Measurements from ENCODE around the gene STIMATE. TPM values are rescaled to one million over a fixed set of nuclear protein-coding genes. Genes with fewer than 3 reads are reported as not detected.
A peak's percentile ranks its signal among the peaks of the same experiment; 100 is the strongest.

Gene STIMATE
- total and polyA plus RNA-seq, 5 experiments from 2014 or later: 5.1 to 26.5 (median 6.3) TPM

DNA sequence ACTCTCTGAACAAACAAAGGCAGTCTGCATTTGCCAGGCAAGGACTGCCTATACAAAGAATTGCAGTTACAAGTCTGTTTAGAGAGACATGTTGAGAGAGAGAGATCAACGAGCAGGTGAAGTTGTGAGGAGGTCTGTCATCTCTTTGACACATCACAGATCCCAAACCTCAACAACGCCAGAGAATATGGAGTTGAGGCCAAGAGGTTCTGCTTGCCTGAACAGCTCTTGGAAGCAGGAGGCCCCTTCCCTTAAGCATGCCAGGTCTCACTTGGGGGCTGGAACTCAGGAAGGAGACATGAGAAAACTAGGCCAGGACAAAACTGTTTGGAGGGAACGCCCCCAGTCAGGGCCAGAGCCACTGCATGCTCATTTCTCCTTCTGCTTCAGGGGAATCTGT lies 40.2 kb downstream of the STIMATE start:
- DNase-seq: no peak
- H3K27ac Mint-ChIP-seq: no peak overlapping the region
- H3K27me3 Mint-ChIP-seq: no peaks in the 10 kb centered on the region
- H3K4me1 Mint-ChIP-seq: peaks cover 0 to 17% (median 10%) of the 10 kb centered on the region in 4 donors
- POLR2A ChIA-PET: no interaction called here
- no peaks in the 10 kb centered on the region for H3K9me3 Mint-ChIP-seq
- peaks cover 0 to 24% (median 2%) of the 10 kb centered on the region in 3 donors for H3K36me3 Mint-ChIP-seq
- no peak for ATAC-seq
- H3K4me3 Mint-ChIP-seq: no peak overlapping the region

DNA sequence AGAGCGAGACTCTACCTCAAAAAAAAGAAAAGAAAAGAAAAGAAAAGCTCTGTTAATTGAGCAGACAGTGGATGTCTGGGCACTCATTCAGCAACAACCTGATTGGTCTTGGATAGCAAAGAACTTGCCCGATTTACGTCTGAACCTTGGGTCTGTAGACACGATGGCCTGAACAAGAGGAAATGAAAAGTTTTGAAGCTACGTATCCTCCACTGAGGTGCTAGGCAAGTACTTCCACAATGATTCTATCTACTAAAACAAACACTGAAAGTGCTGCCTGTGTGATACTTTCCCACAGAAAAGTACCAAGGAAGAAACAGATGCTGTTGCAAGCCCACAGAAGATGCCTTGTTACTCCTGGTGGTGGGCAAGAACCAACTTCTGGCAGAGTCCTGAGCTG lies 40.7 kb downstream of the STIMATE start:
- H3K4me1 Mint-ChIP-seq: peaks cover 0 to 13% (median 8%) of the 10 kb centered on the region in 4 donors
- no peaks in the 10 kb centered on the region for H3K9me3 Mint-ChIP-seq
- no peak overlapping the region for H3K27ac Mint-ChIP-seq
- peaks cover 0 to 28% (median 5%) of the 10 kb centered on the region in 3 donors for H3K36me3 Mint-ChIP-seq
- no peaks in the 10 kb centered on the region for H3K27me3 Mint-ChIP-seq
- no peak overlapping the region for H3K4me3 Mint-ChIP-seq
- POLR2A ChIA-PET: no interaction called here
- ATAC-seq (no peak), DNase-seq (no peak)

DNA sequence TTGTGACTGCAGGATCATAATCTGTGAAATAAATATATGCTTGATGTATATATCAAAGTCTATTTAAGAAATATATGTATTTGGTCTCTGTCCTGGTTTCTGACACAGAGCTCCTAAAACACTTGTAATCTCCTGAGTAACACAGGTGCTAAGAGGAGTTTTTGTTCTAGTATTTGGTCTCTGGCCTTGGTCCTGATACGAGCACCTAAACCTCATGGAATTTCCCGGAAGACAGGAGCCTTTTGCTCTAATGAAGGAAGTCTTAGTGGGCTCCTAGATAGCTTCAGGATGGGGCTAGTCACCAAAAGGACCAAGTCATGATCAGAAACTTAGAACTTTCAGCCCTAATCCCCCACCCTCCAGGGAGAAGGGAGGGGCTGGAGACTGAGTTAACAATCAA lies 43.3 kb downstream of the STIMATE start:
- H3K4me3 Mint-ChIP-seq: no peak overlapping the region
- no peaks in the 10 kb centered on the region for H3K9me3 Mint-ChIP-seq
- no peak overlapping the region for H3K27ac Mint-ChIP-seq
- no peak for DNase-seq
- no peaks in the 10 kb centered on the region for H3K27me3 Mint-ChIP-seq
- peaks cover 0 to 5% (median under 1%) of the 10 kb centered on the region in 4 donors for H3K4me1 Mint-ChIP-seq
- ATAC-seq: no peak
- peaks cover 0 to 41% (median 5%) of the 10 kb centered on the region in 3 donors for H3K36me3 Mint-ChIP-seq
- POLR2A ChIA-PET: interaction anchor here (0.6 kb wide), 1 partner anchor 229 kb away, joined by 10 read pairs; no protein-coding TSS in a partner anchor

DNA sequence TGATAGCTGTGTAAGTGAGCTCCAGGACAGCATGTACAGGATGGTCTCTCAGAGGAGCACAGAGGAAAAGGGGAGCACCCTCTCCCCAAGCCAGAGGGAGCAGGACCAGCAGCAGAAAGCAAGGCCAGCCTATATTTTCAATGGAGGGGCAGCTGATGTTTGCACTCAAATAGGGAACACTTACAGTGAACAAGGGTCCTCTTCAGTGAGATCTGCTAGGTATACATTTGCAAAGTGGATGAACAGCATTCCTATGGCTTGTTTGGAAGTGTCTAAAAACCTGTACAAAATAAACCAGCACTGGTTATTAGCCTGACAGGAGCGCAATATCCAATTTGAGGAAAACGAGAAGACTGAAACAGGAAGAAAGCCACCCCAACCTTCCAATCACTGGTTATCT lies 44.9 kb downstream of the STIMATE start:
- no peaks in the 10 kb centered on the region for H3K9me3 Mint-ChIP-seq
- no peak for ATAC-seq
- H3K4me1 Mint-ChIP-seq: peaks cover 0 to 3% (median under 1%) of the 10 kb centered on the region in 4 donors
- peaks cover 0 to 52% (median 5%) of the 10 kb centered on the region in 3 donors for H3K36me3 Mint-ChIP-seq
- no peak overlapping the region for H3K27ac Mint-ChIP-seq
- POLR2A ChIA-PET: no interaction called here
- no peaks in the 10 kb centered on the region for H3K27me3 Mint-ChIP-seq
- no peak for DNase-seq
- H3K4me3 Mint-ChIP-seq: no peak overlapping the region

DNA sequence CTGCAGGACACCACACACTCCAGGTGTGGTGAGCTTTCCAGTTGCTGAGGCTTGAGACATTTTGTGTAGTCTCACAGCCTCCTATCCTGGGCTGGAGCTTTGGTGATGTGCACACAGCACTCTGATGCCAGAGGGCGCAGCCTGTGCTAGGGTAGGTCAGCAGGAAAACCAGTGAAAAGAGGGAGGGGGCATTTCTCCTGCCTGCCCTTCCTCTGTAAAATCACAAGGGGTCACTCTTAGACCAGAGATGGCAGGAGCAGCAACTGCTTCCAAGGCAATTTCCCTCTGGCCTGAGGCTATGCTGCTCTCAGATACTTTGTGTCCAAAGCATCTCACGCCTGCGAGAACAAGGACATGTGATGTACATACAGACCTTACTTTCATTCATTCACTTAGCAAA lies 46.0 kb downstream of the STIMATE start:
- Mint-ChIP-seq H3K4me3 (no peak overlapping the region), H3K9me3 (no peaks in the 10 kb centered on the region), H3K27me3 (no peaks in the 10 kb centered on the region), H3K36me3 (peaks cover 0 to 51% (median 5%) of the 10 kb centered on the region in 3 donors), H3K4me1 (peaks cover 0 to 3% (median under 1%) of the 10 kb centered on the region in 4 donors), H3K27ac (peak overlapping the region in 1 of 10 donors; percentile 40)
- POLR2A ChIA-PET: interaction anchor here (0.5 kb wide), 1 partner anchor 135 kb away, joined by 4 read pairs; no protein-coding TSS in a partner anchor
- peak in 5 of 10 donors; percentile 4 to 28 (median 23) for DNase-seq
- peak; percentile 49 to 53 for ATAC-seq

DNA sequence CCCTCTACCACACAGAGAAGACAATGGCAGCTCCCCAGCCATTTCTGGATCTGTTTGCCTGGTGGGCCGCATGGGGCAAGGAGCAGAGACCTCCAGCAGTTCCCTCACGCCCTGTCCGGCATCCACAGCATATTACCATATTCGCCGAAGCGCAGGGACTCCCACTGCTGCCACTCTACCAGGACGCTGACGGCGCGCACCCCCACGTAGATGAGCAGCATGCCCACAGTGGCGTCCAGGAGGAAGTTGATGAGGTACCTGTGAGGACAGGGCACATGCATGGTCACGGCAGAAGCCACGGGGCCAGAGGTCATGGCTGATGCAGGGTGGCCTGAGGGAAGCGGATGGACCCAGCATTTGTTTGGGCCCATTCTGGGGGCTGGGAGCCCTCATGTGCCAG lies 47.7 kb downstream of the STIMATE start:
- Mint-ChIP-seq H3K36me3 (peaks cover 0 to 47% (median 5%) of the 10 kb centered on the region in 3 donors), H3K27me3 (no peaks in the 10 kb centered on the region), H3K9me3 (no peaks in the 10 kb centered on the region), H3K4me1 (peaks cover 0 to 4% (median 0%) of the 10 kb centered on the region in 4 donors), H3K27ac (peak overlapping the region in 1 of 10 donors; percentile 41), H3K4me3 (no peak overlapping the region)
- POLR2A ChIA-PET: no interaction called here
- no peak for ATAC-seq
- DNase-seq: no peak

DNA sequence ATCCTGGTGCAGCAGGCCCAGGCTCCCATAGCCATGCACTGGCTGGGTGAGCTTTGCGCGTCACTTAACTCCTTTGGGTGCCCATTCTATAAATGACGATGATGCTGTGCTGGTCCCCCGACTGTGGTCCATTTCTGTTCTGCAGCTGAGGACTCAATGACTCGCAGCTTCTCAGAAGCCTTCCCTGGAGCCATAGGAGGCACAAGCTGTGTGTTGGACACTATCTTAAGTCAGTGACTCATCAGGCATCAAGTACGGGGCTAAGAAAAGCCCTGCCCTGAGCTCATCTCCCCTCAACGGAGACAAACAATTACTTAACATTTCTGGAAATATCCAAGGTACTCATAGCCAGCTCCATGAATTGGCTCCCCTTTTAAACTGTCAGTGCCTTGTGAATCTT lies 48.7 kb downstream of the STIMATE start:
- Mint-ChIP-seq H3K27ac (no peak overlapping the region), H3K4me3 (no peak overlapping the region), H3K9me3 (no peaks in the 10 kb centered on the region), H3K4me1 (peaks cover 0 to 5% (median 0%) of the 10 kb centered on the region in 4 donors), H3K36me3 (peaks cover 0 to 52% (median 7%) of the 10 kb centered on the region in 3 donors), H3K27me3 (no peaks in the 10 kb centered on the region)
- ATAC-seq (no peak), DNase-seq (no peak)
- POLR2A ChIA-PET: no interaction called here

DNA sequence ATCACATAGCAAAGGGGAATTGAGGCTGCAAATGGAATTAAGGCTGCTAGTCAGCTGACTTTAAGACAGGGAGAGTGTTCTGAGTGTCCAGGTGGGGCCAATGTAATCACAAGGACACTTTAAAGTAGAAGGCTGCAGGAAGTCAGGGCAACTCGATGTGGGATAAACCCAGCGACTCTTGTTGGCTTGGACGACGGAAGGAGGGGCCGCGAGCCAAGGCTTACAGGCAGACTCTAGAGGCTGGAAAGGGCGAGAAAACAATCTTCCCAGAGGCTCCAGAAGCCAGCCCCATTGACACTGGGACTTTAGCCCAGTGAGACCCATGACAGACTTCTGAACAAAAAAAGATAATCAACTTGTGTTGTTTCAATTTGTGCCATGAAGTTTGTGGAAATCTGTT lies 49.6 kb downstream of the STIMATE start:
- H3K27me3 Mint-ChIP-seq: no peaks in the 10 kb centered on the region
- POLR2A ChIA-PET: no interaction called here
- peak overlapping the region in 1 of 10 donors; percentile 60 for H3K27ac Mint-ChIP-seq
- H3K9me3 Mint-ChIP-seq: no peaks in the 10 kb centered on the region
- peaks cover 0 to 47% (median 7%) of the 10 kb centered on the region in 3 donors for H3K36me3 Mint-ChIP-seq
- DNase-seq (no peak), ATAC-seq (no peak)
- H3K4me3 Mint-ChIP-seq: no peak overlapping the region
- H3K4me1 Mint-ChIP-seq: peaks cover 0 to 5% (median 0%) of the 10 kb centered on the region in 4 donors

DNA sequence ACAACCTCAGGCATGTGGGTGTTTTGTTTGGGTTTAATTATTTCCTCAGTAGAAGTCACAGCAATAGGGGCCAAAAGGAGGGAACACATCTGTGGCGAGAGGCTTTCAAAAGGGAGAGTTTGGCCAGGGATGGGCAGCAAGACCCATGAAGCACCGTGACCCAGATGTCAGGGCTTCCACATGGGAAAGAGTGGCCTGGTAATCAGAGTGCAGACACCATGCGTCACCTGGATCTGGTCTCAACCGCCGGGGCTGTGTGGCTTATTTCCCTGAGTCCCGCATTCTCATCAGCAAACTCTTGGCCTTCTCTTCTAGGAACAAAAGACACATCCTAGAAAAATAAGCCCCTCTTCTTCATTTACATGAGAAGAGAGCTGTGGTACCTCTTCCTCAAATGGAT lies 50.1 kb downstream of the STIMATE start:
- H3K27ac Mint-ChIP-seq: no peak overlapping the region
- ATAC-seq (no peak), DNase-seq (no peak)
- POLR2A ChIA-PET: no interaction called here
- H3K9me3 Mint-ChIP-seq: no peaks in the 10 kb centered on the region
- H3K4me3 Mint-ChIP-seq: no peak overlapping the region
- no peaks in the 10 kb centered on the region for H3K27me3 Mint-ChIP-seq
- peaks cover 0 to 47% (median 10%) of the 10 kb centered on the region in 3 donors for H3K36me3 Mint-ChIP-seq
- peaks cover 0 to 5% (median 0%) of the 10 kb centered on the region in 4 donors for H3K4me1 Mint-ChIP-seq

DNA sequence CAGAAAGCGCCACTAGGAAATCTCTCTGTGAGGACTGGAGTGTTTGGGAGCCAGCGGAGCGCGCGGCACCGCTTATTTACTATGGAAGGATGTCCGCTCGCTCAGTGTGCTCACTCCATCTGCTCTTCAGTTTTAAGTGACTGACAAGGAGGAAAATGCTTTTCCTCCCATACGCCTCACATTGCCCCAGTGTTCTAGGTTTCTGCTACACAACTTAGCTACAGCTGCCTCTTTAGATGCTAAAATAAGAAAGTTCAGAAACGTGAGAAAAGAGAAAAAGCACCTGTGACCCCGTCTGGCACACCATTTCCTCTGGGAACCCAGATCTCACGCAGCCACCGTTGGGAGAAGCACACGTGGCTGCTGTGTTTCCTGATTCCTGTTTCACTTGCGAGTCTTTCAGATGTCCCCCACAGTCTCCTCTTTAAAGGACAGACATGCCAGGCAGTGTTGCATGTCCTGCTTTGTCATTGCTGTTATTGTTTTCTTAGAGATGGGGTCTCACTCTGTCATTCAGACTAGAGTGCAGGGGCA lies 50.8 kb downstream of the STIMATE start:
- H3K27me3 Mint-ChIP-seq: no peaks in the 10 kb centered on the region
- H3K27ac Mint-ChIP-seq: peak overlapping the region in 1 of 10 donors; percentile 48
- DNase-seq (no peak), ATAC-seq (no peak)
- POLR2A ChIA-PET: no interaction called here
- peaks cover 0 to 47% (median 8%) of the 10 kb centered on the region in 3 donors for H3K36me3 Mint-ChIP-seq
- H3K4me3 Mint-ChIP-seq: no peak overlapping the region
- H3K9me3 Mint-ChIP-seq: no peaks in the 10 kb centered on the region
- H3K4me1 Mint-ChIP-seq: peaks cover 0 to 4% (median 0%) of the 10 kb centered on the region in 4 donors

DNA sequence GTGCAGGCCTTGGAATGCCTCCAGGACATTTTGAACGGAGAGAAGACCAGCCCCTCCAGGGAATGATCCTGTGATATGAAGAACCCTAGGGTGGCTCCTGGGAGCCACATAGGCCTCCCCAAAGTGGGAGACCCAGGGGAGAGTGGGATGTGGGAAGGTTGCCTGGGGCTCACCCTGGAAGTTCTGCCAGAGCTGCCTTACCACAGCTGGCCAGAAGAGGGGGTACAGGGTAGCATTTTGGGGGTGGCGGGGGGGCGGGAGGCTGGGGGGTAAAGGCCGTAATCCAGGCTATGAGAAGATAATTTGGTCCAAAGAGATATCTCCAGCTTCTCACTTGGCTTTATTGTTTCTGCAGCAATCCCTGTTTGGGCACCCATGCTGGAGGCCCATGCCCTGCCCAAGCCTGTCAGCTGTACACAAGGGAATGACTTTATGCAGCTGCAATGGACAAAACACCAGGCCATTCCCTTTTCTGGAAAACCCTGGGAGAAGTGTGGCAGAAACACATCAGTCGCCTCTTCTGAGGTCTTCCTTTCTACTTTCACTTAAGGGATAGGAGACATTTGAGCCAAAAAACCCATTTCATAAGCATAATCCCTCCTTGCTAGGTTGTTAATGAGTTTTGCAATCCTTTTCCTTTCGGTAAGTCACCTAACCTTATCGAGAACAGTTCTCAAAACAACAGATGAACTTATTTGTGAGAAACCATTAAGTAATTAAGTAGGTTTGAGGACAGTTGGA lies 51.5 kb downstream of the STIMATE start:
- H3K36me3 Mint-ChIP-seq: peaks cover 0 to 50% (median 10%) of the 10 kb centered on the region in 3 donors

DNA sequence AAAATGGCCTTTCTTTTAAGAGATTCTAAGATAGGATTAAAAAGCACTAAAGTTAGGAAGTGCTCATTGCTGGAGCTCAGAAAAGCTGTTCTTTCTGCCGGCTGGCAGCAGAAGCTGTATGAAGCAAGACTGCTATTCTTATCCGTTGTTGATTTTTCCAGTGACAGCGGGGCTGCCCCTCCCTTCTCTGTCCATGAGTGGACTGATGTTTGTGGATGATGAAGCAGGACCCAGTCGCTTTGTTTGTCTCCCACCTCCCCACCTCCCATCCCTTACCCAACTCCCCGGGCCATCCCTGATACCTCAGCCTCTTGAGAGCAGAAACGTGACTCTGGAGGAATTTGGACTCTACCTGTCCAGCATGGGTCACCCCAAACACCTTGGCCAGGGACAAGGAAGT lies 52.2 kb downstream of the STIMATE start:
- H3K27me3 Mint-ChIP-seq: no peaks in the 10 kb centered on the region
- POLR2A ChIA-PET: no interaction called here
- no peaks in the 10 kb centered on the region for H3K9me3 Mint-ChIP-seq
- DNase-seq: no peak
- H3K4me1 Mint-ChIP-seq: peaks cover under 1 to 4% (median under 1%) of the 10 kb centered on the region in 4 donors
- ATAC-seq: no peak
- H3K36me3 Mint-ChIP-seq: peaks cover 0 to 53% (median 13%) of the 10 kb centered on the region in 3 donors
- H3K4me3 Mint-ChIP-seq: no peak overlapping the region
- H3K27ac Mint-ChIP-seq: peak overlapping the region in 1 of 10 donors; percentile 93

More for the DNA sequence above, 51.5 kb downstream of the STIMATE start:
- DNase-seq: peak in 3 of 10 donors; percentile 10 to 32 (median 26)
- POLR2A ChIA-PET: no interaction called here
- Mint-ChIP-seq H3K4me3 (no peak overlapping the region), H3K4me1 (peaks cover 0 to 4% (median 0%) of the 10 kb centered on the region in 4 donors), H3K27me3 (no peaks in the 10 kb centered on the region), H3K9me3 (no peaks in the 10 kb centered on the region), H3K27ac (no peak overlapping the region)
- peak in 1 of 2 donors; percentile 47 for ATAC-seq

DNA sequence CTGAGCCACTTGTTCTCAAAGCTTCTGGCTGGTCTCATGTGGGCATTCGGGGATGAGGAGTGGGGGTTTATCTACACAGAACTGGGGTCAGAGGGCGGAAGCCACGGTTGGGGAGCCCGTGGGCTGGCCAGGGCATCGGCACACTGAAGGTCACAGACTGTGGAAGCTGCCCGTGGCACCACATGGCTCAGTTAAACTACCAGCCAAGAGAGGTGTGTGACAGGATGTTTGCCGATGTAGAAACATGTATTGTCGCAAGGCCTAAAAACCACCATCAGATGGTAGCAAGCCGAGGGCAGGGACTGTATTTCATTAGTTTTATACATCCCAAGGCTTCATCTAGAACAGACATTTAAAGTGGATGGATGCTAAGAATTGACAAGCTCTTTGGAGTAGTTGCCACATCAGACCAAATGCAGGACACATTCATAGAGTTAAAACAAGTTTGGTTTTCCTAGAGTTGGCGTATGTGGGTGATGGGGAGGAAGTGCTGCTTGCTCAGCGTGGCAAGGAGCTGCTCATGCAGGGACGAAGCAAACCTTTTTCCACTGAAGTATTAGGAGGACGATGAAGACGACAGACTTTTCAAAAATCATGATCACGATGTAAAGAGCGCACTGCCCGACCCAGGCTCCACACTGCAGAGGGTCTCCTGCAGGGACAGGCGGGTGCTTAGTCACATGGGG lies 52.9 kb downstream of the STIMATE start:
- H3K4me3 Mint-ChIP-seq: no peak overlapping the region

More for the DNA sequence above, 52.9 kb downstream of the STIMATE start:
- Mint-ChIP-seq H3K4me1 (peaks cover 6 to 8% (median 7%) of the 10 kb centered on the region in 4 donors), H3K27me3 (no peaks in the 10 kb centered on the region), H3K36me3 (peaks cover 0 to 49% (median 14%) of the 10 kb centered on the region in 3 donors), H3K27ac (peak overlapping the region in 3 of 10 donors; percentile 29 to 93 (median 67)), H3K9me3 (no peaks in the 10 kb centered on the region)
- ATAC-seq (no peak), DNase-seq (peak in 1 of 10 donors; percentile 18)
- POLR2A ChIA-PET: no interaction called here

All from naive thymus-derived CD8-positive, alpha-beta T cell (primary cell).